Activated T-helper 9 cell treated with anti-CD3 and anti-CD28 coated beads, Interleukin-2, amount 50 U/mL, for 16 hours (primary cell): ENCODE measurements around the gene KRTAP1-5.
"Not testable (repeated sequence)": the region's sequence is repeated elsewhere in the genome, so short reads cannot be mapped to it uniquely, and the experiment has no call there.

Source experiments
- DNase-seq: peaks from one replicate; pipeline ENCODE4 v3.0.0-alpha.2; 2020; ENCODE audit warnings: low read depth

The KRTAP1-5 gene

DNA sequence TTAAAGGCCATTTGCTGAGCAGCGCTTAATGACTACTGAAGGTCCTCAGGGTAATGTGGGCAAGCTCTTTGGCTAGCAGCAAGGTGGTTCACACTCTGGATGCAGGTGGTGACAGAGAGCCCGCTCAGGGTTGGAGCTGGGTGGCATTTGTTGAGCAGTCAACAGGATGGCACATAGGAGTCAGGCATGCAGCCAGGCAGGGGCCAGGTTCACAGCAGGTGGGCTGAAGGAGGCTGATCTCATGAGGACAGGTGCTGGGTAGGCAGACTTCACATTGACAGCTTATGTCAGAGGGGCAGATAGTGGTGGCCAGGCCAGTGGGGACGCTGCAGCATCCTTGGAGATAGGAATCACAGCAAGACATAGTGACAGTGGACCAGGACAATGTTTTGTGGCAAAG, 22.6 kb downstream of the KRTAP1-5 start:
- no peak for DNase-seq

DNA sequence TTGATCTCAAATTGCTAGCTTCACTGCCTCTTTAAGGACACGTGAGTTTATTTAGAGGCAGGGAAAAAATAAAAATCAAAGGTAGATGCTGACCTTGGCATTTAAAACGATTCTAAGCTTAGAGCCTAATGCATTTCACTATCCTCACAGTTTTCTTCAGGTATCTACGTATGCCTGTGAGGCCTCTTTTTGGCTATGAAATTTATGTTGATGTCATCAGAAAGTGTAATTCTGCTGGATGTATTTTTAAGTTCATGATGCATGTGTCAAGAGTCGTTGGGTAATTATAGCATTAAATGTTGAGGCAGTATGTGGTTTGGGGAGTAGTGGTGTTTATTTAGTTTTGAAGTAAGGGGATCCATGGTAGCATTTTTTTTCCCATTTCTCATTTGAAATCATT, 23.1 kb downstream of the KRTAP1-5 start:
- no peak for DNase-seq

DNA sequence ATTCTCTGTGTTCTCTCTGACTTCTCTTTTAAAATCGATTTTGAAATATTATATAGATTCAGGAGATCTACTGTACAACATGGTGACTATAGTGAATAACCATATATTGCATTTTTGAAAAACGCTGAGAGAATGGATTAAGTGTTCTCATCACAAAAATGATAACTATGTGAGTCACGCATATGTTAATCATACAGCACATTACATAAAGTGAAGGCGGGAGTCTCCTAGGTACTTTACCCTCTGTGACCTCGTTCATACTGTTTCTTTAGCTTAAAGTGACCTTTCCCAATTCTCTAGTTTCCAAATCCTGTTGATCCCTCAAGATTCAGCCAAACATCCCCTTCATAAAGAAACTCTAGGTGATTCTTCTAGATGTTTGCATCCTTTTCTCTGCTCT, 24.2 kb downstream of the KRTAP1-5 start:
- DNase-seq: no peak

DNA sequence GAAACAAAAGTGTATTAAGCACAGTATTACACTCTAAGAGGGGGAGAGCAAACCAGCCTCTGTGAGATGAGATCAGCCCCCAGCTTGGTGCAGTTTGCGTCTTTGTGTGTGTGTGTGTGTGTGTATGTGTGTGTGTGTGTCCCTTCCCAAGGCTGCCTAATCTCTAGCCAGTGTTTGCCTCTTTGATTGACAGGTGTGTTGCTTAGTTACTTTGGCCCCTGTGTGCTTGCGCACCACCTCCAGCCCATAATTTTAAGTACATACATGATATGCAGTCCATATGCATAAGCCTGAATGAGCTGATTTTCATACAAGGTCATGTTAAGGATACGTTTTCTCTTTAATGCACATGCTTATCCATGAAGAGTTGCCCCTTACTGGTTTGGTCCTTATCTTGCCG, 25.2 kb downstream of the KRTAP1-5 start:
- DNase-seq: no peak

DNA sequence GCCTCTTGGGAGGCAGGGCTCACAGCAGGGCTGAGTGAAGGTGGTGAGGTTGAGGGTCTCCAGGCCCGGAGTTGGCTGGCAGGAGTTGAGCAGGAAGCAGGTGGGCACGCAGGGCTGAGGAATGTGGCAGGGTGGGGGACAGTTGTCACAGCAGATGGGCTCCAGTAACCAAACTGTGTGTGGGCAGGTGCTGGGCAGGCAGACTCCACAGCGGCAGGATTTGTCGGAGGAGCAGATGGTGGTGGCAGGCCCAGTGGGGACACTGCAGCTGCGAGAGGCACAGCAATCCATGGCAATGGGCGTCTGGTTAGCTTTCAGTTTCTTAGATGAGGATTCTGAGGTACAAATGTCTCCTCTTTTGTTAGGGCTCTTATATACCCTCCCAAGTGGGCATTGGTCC, 27.4 kb downstream of the KRTAP1-5 start, which contains the start of gene KRTAP3-2:
KRTAP3-2 (minus strand) TSS at position 344 of the 400 bp plus-strand sequence; CDS start at position 291, 53 bp downstream.
- not testable (repeated sequence) for DNase-seq

DNA sequence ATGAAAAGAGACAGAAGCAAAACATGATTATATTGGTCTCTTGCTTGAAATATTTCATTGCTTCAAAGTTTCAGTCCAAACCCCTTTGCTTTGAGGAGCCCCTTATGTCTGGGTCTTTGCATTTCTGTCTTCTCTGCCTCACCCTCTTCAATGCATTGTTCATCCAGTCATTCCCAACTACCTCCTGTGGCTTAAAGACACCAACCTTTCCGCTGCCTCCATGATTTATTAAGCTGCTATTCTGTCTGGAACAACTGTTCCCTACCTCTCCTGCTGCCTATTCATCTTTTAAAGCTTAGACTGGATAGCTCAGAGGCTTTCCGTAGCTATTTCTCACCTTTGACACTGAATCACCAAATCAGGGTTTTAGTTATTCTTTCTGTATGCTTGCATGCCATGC, 29.6 kb downstream of the KRTAP1-5 start:
- DNase-seq: no peak

DNA sequence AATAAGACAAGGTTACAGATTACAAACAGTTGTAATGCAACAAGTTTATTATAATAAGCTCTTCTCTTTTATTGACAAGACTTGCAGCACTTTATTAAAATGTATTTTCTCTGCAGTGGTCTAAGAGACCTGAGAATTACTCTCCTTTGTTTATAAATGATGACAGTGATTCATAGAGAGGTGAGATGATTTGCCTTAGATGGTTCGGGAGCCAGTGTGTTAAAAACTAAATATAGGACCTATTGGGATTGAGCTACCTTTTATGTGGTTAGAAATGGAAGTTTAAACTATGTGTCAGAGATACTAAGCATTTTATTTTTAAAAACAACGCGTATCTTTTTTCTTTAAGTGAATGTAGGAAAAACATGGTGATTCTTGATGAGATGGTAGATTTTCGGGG, 30.2 kb downstream of the KRTAP1-5 start:
- no peak for DNase-seq

DNA sequence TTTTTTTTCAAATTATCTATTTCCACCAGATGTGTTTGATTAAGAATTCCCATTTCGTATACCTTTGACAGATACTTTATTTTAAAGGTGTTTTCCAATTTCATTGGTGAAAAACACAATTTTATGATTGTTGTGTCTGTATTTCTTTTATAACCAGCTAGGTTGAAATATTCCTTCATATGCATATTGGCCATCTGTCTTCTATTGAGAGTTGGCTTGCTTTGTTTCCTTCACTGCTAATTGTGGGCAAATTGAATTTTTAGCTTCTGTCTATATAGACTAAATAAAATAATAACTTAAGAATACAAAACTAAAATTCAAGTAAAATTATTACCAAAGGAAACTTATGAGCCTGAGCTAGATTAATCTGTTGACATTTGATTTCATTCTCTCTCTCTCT, 31.9 kb downstream of the KRTAP1-5 start:
- no peak for DNase-seq

DNA sequence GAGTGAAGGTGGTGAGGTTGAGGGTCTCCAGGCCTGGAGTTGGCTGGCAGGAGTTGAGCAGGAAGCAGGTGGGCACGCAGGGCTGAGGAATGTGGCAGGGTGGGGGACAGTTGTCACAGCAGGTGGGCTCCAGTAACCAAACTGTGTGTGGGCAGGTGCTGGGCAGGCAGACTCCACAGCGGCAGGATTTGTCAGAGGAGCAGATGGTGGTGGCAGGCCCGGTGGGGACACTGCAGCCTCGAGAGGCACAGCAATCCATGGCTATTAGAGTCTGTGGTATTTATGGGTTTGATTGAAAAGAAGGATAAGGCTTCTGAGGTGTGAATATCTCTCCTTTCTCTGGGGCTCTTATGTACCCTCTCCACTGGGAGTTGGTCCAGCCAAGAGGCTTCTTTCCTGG, 33.2 kb downstream of the KRTAP1-5 start, which contains the start of gene KRTAP3-3:
KRTAP3-3 (minus strand) TSS at position 326 of the 400 bp plus-strand sequence; CDS start at position 259, 67 bp downstream.
- no peak for DNase-seq

DNA sequence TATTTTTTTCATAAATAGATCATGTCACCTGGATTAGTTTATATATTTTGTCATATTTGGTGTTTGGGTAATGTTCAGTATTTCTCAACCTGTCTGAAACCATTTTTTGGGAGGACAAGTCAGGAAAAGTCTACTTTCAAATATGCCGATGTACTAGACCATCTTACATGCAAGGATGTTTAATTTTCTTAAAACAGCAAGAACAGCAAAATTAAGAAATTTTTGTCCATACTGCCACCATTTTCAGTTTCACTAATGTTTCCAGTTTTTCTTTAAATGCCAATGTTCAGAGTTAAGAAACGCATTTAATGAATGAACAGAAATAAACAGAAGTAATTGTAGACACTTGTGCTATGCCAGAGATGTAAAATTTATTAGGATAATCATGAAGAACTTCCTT, 33.9 kb downstream of the KRTAP1-5 start:
- no peak for DNase-seq

DNA sequence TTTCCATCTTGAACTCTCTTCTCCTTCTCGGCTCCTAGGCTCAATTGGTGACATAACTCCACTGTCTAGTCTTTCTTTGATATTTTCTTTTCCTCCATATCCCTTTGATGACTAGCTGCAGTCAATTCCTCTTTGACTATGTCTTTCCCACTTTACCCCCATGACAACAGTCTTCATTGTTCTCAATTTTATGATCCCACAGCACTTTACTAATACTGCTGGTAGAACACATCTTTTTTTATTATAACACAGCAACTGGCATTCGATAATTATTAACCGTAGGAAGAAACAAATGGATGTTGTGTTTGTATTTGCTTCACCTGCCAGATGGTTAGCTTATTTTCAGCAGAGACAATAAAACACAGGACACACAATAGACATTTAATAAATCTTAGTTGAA, 34.3 kb downstream of the KRTAP1-5 start:
- no peak for DNase-seq

DNA sequence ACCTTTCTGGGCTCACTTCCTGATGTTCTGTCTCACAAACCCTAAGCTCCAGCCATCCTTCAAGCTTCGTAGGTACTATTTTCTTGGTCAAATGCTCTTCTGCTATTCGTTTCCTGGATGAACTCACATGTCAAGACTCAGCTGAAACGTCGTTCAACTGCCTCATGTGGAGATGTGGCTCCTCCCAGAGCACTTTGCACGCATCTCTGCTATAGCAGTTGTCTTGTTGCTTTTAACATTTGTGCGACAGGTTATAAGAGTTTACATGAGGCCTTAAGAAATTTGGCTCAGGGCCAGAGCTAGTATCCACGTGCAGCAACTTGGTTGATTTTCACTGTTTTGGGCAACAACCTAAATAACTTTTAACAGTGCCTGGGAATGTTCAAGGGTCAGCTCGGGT, 40.1 kb downstream of the KRTAP1-5 start:
- no peak for DNase-seq

DNA sequence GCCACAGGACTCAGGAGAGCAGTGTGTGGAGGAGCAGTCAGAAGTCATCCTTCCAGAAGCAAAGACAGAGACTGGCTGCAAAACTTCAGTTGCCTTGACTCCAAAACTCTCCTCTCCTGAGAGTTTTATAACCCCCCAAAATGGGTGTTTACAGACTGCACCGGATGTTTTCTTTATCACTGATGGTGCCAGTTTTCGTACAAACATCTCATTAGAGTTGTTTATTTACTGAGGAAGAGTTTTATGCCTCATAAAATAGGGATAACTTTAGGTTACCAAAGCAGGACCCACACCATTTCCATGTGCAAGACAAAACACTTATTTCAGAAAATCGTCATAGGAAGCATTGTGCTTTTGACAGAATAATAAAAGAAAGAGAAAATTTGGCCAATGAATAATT, 42.8 kb downstream of the KRTAP1-5 start, which contains the start of gene KRT40:
KRT40 (minus strand) TSS at position 101 of the 400 bp plus-strand sequence; CDS start at position 48, 53 bp downstream.
- DNase-seq: no peak

DNA sequence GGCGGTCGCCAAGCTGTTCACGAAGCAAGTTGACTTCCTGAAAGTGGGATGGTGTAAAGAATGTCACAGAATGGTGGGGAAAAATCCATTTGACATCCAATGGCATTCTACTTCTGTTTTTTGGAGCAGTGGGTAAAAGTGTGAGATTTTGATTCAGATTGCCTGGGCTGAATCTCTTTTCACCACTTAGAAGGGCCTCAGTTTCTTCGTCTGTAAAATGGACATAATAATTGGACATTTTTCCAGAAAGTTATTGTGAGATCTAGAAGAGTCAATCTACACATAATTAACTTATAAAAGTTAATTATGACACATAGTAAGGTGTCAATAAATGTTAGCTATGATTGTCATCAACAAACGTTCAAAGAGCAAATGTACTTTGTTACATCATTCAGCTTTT, 45.9 kb downstream of the KRTAP1-5 start:
- no peak for DNase-seq

DNA sequence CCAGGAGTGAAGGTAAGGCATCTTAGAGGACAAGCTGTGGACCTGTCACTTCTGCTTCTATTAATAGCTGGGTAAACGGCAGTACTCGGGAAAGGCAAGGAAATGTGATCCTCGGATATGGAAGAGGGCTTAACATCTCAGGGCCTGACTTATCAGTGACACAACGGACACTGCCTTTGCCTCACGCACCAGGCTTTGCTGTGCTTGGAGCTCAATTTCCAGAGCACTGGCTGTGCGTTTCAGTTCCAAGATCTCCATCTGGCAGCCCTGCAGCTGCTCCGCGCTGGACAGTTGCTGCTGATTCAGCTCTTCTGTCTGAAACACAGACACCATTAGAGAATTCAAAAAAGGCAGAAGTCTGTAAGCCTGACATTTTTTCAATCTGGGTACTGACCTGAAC, 46.4 kb downstream of the KRTAP1-5 start:
- DNase-seq: no peak

DNA sequence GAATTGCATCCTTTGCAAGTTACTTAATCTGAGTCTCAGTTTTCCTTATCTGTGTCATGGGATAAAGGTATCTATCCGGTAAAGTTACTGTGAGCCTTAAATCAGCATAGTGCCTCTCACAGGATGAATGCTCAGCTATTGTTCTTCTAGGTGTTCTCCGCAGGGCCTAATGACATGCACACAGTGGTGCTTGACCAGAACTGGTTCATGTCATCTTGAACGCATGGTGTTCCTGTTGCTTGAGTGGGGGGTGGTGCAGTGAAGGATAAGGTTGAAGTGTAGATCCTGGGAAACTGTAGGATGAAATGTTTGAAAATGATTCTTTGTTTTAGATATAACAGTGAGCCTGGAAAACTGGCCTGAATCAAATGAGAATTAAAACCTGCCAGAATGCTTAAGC, 46.9 kb downstream of the KRTAP1-5 start:
- DNase-seq: no peak

DNA sequence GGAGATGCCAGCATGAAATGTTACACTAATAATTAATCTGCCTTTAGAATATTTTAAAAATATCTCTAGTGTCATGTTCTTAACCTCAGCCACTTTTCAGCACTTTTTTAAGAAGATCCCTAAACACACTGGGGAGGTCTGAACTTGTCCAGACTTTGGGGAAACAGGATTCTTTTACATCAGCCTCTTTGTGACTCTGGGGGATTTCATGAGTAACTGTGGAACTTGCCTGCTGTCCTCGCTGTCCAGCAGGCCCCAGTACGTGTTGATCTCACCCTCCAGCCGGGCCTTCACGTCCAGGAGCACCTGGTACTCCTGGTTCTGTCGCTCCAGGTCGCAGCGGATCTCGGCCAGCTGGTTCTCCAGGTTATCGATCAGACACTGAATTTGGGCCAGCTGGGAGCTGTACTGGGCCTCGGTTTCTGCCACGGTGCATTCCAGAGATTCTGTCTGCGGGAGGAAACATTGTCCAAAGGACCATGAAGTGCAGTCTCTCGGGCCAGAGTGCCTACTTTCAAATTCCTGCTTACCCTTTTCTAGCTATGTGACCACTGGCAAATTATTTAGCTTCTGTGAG, 48.3 kb downstream of the KRTAP1-5 start:
- no peak for DNase-seq
